HepG2 (cell line): ENCODE data around the gene CACNA1C. TPM values are rescaled to one million over a fixed set of nuclear protein-coding genes. Genes with fewer than 3 reads are reported as not detected.

ENCODE experiments used
- ATAC-seq: fragments of 200-7000 bp; cut with Tn5 transposase; 3 replicates; pipeline ENCODE4 v1.9.1; 2020; ENCODE audit warnings: mild to moderate bottlenecking, moderate library complexity
- BruUV-seq: library from RNA; stranded (reverse); fragments of 400-500 nt; replicated peaks from 2 replicates; lab custom pipeline; 2021; lab: Mats Ljungman, UMichigan
- CTCF ChIA-PET: fragments of 300-600 bp; formaldehyde crosslinking; extraction: SDS; loops from one replicate; lab custom pipeline; 2021; ENCODE audit warnings: low total read pairs, inconsistent platforms, low intra/inter-chr PET ratio; lab: Yijun Ruan, JAX
- POLR2A ChIA-PET: fragments of 350-600 bp; sonication (Branson Sonifier 250); formaldehyde crosslinking; loops from one replicate; lab custom pipeline; 2020; ENCODE audit warnings: antibody characterized with exemption, inconsistent platforms; lab: Yijun Ruan, JAX
- DNase-seq: peaks from one replicate; pipeline ENCODE4 v3.0.0-alpha.2; 2015; ENCODE audit warnings: low spot score
- FAIRE-seq: peaks from 3 replicates; lab custom pipeline; 2011; peaks lifted over from hg19 to GRCh38; lab: Jason Lieb, UNC
- H2AFZ ChIP-seq: one replicate; pipeline ENCODE4 v1.6.1; 2011; ENCODE audit warnings: low read length, inconsistent platforms
- H3K27ac ChIP-seq: fragments of 300-600 bp; 3 replicates; pipeline ENCODE4 v1.8.0; 2011; ENCODE audit warnings: mixed run types, mild to moderate bottlenecking, mixed read lengths, low read length, inconsistent platforms; ENCODE audit not compliant: insufficient read depth; ENCODE audit errors: extremely low read length
- H3K27me3 ChIP-seq, 2 experiments: fragments of 200-600 bp in 1 of 2; 2 replicates in 1 of 2; 3 replicates in 1 of 2; pipeline versions ENCODE4 v1.6.0 to v1.8.0; 2011; ENCODE audit warnings: low read length in 2 of 2, mild to moderate bottlenecking in 2 of 2, moderate library complexity in 2 of 2, inconsistent platforms in 1 of 2; ENCODE audit not compliant: insufficient read depth in 2 of 2, control insufficient read depth in 1 of 2
- H3K36me3 ChIP-seq, 2 experiments: fragments of 200-600 bp in 1 of 2; replicated peaks in 1 of 2; 2 replicates in 1 of 2; 3 replicates in 1 of 2; pipeline versions ENCODE4 v1.5.1 to v1.8.0; 2011; ENCODE audit warnings: low read length in 2 of 2, inconsistent platforms in 1 of 2; ENCODE audit not compliant: insufficient read depth in 2 of 2, control insufficient read depth in 1 of 2
- H3K4me1 ChIP-seq: 2 replicates; pipeline ENCODE4 v1.5.1; 2012; ENCODE audit warnings: low read length, inconsistent platforms; ENCODE audit not compliant: insufficient read depth
- H3K4me2 ChIP-seq: 2 replicates; pipeline ENCODE4 v1.6.0; 2011; ENCODE audit warnings: low read depth, low read length, inconsistent platforms
- H3K4me3 ChIP-seq, 3 experiments: fragments of 200-600 bp in 1 of 3; sonication (generic), shearing (Covaris generic) in 1 of 3; replicated peaks in 1 of 3; 2 replicates each; pipeline ENCODE4 v1.5.1; 2011 to 2016; ENCODE audit warnings: low read length in 3 of 3, inconsistent platforms in 2 of 3, low read depth in 2 of 3, mild to moderate bottlenecking in 2 of 3, control low read depth in 1 of 3, mixed read lengths in 1 of 3; ENCODE audit not compliant: insufficient read depth in 1 of 3
- H3K79me2 ChIP-seq: one replicate; pipeline ENCODE4 v1.6.1; 2011; ENCODE audit warnings: low read length, inconsistent platforms; ENCODE audit not compliant: insufficient read depth
- H3K9ac ChIP-seq: 2 replicates; pipeline ENCODE4 v1.6.0; 2011; ENCODE audit warnings: mild to moderate bottlenecking, low read depth, low read length, inconsistent platforms; ENCODE audit not compliant: insufficient read depth
- H3K9me3 ChIP-seq: 2 replicates; pipeline ENCODE4 v1.5.1; 2012; ENCODE audit warnings: mild to moderate bottlenecking, low read length
- H4K20me1 ChIP-seq: 2 replicates; pipeline ENCODE4 v1.6.0; 2011; ENCODE audit warnings: inconsistent platforms, mild to moderate bottlenecking, low read length, moderate library complexity; ENCODE audit not compliant: insufficient read depth
- CCDC6 ChIP-seq: sonication (generic); formaldehyde crosslinking; IDR thresholded peaks from 2 replicates; pipeline ENCODE4 v1.8.1; 2022; ENCODE audit warnings: mild to moderate bottlenecking, missing genetic modification reagents, moderate library complexity
- CREM ChIP-seq, 2 experiments: sonication (generic) in 1 of 2; formaldehyde crosslinking in 1 of 2; IDR thresholded peaks; 2 replicates each; pipeline versions ENCODE4 v1.4.0 to v1.6.1; 2016 to 2020; ENCODE audit warnings: antibody characterized with exemption in 1 of 2, mild to moderate bottlenecking in 1 of 2, missing genetic modification reagents in 1 of 2
- KMT2A ChIP-seq: sonication (generic); formaldehyde crosslinking; IDR thresholded peaks from 2 replicates; pipeline ENCODE4 v1.4.0; 2020; ENCODE audit warnings: missing genetic modification reagents
- SMC3 ChIP-seq: IDR thresholded peaks from 2 replicates; pipeline ENCODE4 v1.6.1; 2011; ENCODE audit warnings: low read length, improper control_type of control experiment
- ZNF138 ChIP-seq: sonication (generic); formaldehyde crosslinking; IDR thresholded peaks from 2 replicates; pipeline ENCODE4 v1.5.0; 2020; ENCODE audit warnings: mild to moderate bottlenecking, low read depth, missing genetic modification reagents
- ZNF563 ChIP-seq: sonication (generic); formaldehyde crosslinking; IDR thresholded peaks from 2 replicates; pipeline ENCODE4 v1.8.0; 2022; ENCODE audit warnings: mild to moderate bottlenecking, moderate library complexity, missing genetic modification reagents
- ZSCAN29 ChIP-seq: sonication (generic); formaldehyde crosslinking; conservative IDR thresholded peaks from 2 replicates; pipeline ENCODE4 v1.4.0; 2020; ENCODE audit warnings: mild to moderate bottlenecking, missing genetic modification reagents
- WGBS: methylation state at CpG from one replicate; pipeline ENCODE4 v1.1.6; 2017; ENCODE audit warnings: low lambda C conversion rate; 5-methylcytosine and 5-hydroxymethylcytosine counted together
- in situ Hi-C: cut with HindIII; loops from 2 replicates; pipeline ENCODE4 v1.10.0; 2017; ENCODE audit warnings: low pct_unique_long_range_greater_than_20kb; ENCODE audit not compliant: extremely low pct_ligation_motif_present
- intact Hi-C: fragments of 100-400 bp; cut with micrococcal nuclease; formaldehyde crosslinking; loops from one replicate; pipeline ENCODE4 v1.10.0; 2022; ENCODE audit not compliant: unreplicated experiment
- polyA plus RNA-seq, 8 experiments: library from polyadenylated mRNA; depleted of rRNA in 3 of 8; stranded (reverse) in 7 of 8; unstranded in 1 of 8; fragments of >200 nt; fragmentation: Illumina TruSeq in 4 of 8; extraction: Trizol in 4 of 8; gene quantifications; 2 replicates each; pipeline versions ENCODE4 v1.2.1 to v1.2.3, GENCODE V29; 2011 to 2016; ENCODE audit warnings: low read depth in 4 of 8, missing spikeins in 1 of 8, mixed read lengths in 1 of 8; ENCODE audit not compliant: insufficient read depth in 1 of 8
- total RNA-seq, 5 experiments: library from RNA; depleted of rRNA; stranded (reverse); fragments of >200 nt; fragmentation: Illumina TruSeq; extraction: Trizol; gene quantifications; 2 replicates each; pipeline ENCODE4 v1.2.3, GENCODE V29; 2016; ENCODE audit warnings: low read depth in 1 of 5
- TF ChIP-seq, protein P1 (sequence below): fragments of 450-650 bp; IDR thresholded peaks from 2 replicates; pipeline ENCODE4 v1.6.1; 2016
- TF ChIP-seq, protein P2 (sequence below): sonication (generic); formaldehyde crosslinking; IDR thresholded peaks from 2 replicates; pipeline ENCODE4 v1.4.0; 2020; ENCODE audit warnings: missing genetic modification reagents, low read depth, mild to moderate bottlenecking, borderline replicate concordance
- TF ChIP-seq, protein P3 (sequence below): sonication (generic); formaldehyde crosslinking; IDR thresholded peaks from 2 replicates; pipeline ENCODE4 v1.4.0; 2020; ENCODE audit warnings: mild to moderate bottlenecking, missing genetic modification reagents, borderline replicate concordance

Gene CACNA1C
- total and polyA plus RNA-seq, 2 of the 13 experiments (the other 11 are each of a cell fraction or from before 2014, with no cell fraction given) = not detected

DNA sequence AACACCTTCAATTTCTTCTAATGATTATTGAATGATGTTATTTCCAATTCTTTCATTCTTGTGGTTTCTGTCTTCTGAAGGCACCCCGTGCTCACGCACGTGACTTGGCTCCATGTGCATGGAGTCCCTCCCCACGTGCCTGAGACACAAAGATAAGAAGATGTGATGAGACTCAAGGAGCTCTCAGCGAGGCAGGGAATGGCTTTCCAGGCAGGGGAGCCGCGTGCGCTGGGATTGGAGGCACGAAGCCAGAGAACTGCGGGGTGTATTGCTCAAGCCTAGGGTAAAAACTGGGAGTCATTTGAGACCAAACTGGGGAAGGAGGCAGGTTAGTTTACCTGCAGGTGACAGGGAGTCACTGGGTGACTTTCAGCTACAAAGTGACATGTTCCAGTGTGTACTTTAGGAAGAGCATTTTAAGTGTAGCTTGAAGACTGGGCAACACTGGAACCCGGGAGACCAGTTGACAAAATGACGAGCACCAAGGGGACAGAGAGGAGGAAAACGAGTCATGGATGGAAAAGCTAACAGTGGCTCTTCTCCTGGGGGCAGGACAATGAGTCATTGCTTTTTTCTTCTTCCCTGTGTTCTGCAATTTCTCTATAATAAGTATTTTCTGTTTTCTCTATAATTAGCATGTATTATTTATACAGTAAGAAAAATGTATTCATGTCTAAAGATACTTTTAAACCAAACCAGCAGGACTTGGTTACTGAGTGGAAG lies 430.3 kb downstream of the CACNA1C start:
- 15% methylated on average over 13 of the region's 13 CpGs for WGBS
- FAIRE-seq (no peak), ATAC-seq (no peak), DNase-seq (no peak)
- no peak overlapping the region for H2AFZ ChIP-seq
- no peaks in the 10 kb centered on the region for H3K9me3 ChIP-seq
- H3K4me3 ChIP-seq = no peak overlapping the region
- ChIA-PET CTCF (no interaction called here), POLR2A (no interaction called here)
- TF ChIP-seq CREM (IDR thresholded peaks at IDR 0.05) = no peak
- no peak for TF ChIP-seq CREM (CRISPR knock-in tag; IDR thresholded peaks at IDR 0.05)
- TF ChIP-seq, protein P1, sequence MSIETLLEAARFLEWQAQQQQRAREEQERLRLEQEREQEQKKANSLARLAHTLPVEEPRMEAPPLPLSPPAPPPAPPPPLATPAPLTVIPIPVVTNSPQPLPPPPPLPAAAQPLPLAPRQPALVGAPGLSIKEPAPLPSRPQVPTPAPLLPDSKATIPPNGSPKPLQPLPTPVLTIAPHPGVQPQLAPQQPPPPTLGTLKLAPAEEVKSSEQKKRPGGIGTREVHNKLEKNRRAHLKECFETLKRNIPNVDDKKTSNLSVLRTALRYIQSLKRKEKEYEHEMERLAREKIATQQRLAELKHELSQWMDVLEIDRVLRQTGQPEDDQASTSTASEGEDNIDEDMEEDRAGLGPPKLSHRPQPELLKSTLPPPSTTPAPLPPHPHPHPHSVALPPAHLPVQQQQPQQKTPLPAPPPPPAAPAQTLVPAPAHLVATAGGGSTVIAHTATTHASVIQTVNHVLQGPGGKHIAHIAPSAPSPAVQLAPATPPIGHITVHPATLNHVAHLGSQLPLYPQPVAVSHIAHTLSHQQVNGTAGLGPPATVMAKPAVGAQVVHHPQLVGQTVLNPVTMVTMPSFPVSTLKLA = peak; percentile 93
- H3K9ac ChIP-seq = no peak overlapping the region
- H3K27ac ChIP-seq = no peak overlapping the region
- peaks cover 2 to 76% of the 10 kb centered on the region in 2 experiments; a peak in 4 of 5 replicates for H3K27me3 ChIP-seq
- intact Hi-C loops = no loop called here
- no peaks in the 10 kb centered on the region for H3K79me2 ChIP-seq
- no peaks in the 10 kb centered on the region for H3K36me3 ChIP-seq
- in situ Hi-C loops = no loop called here
- H4K20me1 ChIP-seq = no peaks in the 10 kb centered on the region
- no peak overlapping the region for H3K4me2 ChIP-seq
- H3K4me1 ChIP-seq = no peaks in the 10 kb centered on the region
- BruUV-seq = no TSS peak

DNA sequence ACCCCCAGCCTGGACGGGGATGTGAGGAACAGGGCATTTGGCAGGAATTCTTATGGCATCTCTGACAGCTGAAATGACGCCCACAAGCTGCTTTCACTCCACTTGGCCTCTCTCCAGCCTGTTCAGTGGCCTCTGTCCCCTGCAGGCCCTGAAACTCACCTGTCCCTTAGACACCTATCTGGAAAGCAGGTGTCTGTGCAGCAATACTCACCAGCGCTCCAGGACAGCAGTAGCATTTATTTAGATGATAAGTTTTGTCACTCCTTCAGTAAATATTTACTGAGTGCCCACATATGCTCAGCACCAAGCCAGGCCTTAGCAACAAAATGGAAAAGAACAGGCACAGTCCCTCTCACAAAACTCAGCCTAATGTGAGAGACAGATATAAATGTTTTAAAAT lies 430.9 kb downstream of the CACNA1C start:
- FAIRE-seq (no peak), ATAC-seq (no peak), DNase-seq (no peak)
- ChIA-PET CTCF (no interaction called here), POLR2A (no interaction called here)
- Histone ChIP-seq H3K27me3 (peaks cover 2 to 80% of the 10 kb centered on the region in 2 experiments; a peak in 4 of 5 replicates), H3K4me3 (no peak overlapping the region), H3K4me1 (no peaks in the 10 kb centered on the region), H4K20me1 (no peaks in the 10 kb centered on the region), H3K9me3 (no peaks in the 10 kb centered on the region), H3K27ac (no peak overlapping the region), H3K36me3 (no peaks in the 10 kb centered on the region), H3K79me2 (no peaks in the 10 kb centered on the region), H2AFZ (no peak overlapping the region), H3K4me2 (no peak overlapping the region), H3K9ac (no peak overlapping the region)
- 0% methylated on average over 3 of the region's 3 CpGs for WGBS
- in situ Hi-C loops (no loop called here), intact Hi-C loops (no loop called here)
- no TSS peak for BruUV-seq
- TF ChIP-seq SMC3 (no peak), ZNF563 (no peak), KMT2A (CRISPR knock-in tag) (no peak), CCDC6 (no peak), ZNF138 (no peak), ZSCAN29 (CRISPR knock-in tag) (no peak)
- TF ChIP-seq, protein P2, sequence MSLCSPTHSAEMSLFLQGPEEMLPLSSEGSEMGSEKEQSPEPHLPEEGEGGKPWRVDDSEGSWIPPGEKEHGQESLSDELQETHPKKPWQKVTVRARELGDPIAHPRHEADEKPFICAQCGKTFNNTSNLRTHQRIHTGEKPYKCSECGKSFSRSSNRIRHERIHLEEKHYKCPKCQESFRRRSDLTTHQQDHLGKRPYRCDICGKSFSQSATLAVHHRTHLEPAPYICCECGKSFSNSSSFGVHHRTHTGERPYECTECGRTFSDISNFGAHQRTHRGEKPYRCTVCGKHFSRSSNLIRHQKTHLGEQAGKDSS (CRISPR knock-in tag) = no peak
- TF ChIP-seq, protein P3, sequence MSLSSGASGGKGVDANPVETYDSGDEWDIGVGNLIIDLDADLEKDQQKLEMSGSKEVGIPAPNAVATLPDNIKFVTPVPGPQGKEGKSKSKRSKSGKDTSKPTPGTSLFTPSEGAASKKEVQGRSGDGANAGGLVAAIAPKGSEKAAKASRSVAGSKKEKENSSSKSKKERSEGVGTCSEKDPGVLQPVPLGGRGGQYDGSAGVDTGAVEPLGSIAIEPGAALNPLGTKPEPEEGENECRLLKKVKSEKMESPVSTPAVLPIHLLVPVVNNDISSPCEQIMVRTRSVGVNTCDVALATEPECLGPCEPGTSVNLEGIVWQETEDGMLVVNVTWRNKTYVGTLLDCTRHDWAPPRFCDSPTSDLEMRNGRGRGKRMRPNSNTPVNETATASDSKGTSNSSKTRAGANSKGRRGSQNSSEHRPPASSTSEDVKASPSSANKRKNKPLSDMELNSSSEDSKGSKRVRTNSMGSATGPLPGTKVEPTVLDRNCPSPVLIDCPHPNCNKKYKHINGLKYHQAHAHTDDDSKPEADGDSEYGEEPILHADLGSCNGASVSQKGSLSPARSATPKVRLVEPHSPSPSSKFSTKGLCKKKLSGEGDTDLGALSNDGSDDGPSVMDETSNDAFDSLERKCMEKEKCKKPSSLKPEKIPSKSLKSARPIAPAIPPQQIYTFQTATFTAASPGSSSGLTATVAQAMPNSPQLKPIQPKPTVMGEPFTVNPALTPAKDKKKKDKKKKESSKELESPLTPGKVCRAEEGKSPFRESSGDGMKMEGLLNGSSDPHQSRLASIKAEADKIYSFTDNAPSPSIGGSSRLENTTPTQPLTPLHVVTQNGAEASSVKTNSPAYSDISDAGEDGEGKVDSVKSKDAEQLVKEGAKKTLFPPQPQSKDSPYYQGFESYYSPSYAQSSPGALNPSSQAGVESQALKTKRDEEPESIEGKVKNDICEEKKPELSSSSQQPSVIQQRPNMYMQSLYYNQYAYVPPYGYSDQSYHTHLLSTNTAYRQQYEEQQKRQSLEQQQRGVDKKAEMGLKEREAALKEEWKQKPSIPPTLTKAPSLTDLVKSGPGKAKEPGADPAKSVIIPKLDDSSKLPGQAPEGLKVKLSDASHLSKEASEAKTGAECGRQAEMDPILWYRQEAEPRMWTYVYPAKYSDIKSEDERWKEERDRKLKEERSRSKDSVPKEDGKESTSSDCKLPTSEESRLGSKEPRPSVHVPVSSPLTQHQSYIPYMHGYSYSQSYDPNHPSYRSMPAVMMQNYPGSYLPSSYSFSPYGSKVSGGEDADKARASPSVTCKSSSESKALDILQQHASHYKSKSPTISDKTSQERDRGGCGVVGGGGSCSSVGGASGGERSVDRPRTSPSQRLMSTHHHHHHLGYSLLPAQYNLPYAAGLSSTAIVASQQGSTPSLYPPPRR (CRISPR knock-in tag) = no peak
